D721Med (cell line): ENCODE results near the gene RFX6.
A peak's percentile ranks its signal among the peaks of the same experiment; 100 is the strongest.

Source experiments
- DNase-seq: peaks from one replicate; pipeline ENCODE4 v3.0.0; 2011; ENCODE audit warnings: low spot score; ENCODE audit not compliant: insufficient read length
- FAIRE-seq: peaks from 2 replicates; lab custom pipeline; 2011; peaks lifted over from hg19 to GRCh38; lab: Jason Lieb, UNC
- CTCF ChIP-seq: IDR thresholded peaks from 2 replicates; pipeline ENCODE4 v1.5.1; 2012; ENCODE audit warnings: mild to moderate bottlenecking, control low read depth; ENCODE audit not compliant: insufficient read depth; ENCODE audit errors: missing control alignments

The RFX6 gene

GRCh38 chr6:116842459-116842858 lies 34.6 kb upstream of the RFX6 start:
- TF ChIP-seq CTCF, result no peak
- FAIRE-seq (no peak), DNase-seq (no peak)

- DNase-seq, result no peak
- TF ChIP-seq CTCF, result peak; percentile 37
- no peak for FAIRE-seq
Observed at GRCh38 chr6:116847227-116847626, 29.8 kb upstream of the RFX6 start.

GRCh38 chr6:116858060-116858459 lies 19.0 kb upstream of the RFX6 start:
- FAIRE-seq, result no peak
- TF ChIP-seq CTCF, result no peak
- no peak for DNase-seq

DNA sequence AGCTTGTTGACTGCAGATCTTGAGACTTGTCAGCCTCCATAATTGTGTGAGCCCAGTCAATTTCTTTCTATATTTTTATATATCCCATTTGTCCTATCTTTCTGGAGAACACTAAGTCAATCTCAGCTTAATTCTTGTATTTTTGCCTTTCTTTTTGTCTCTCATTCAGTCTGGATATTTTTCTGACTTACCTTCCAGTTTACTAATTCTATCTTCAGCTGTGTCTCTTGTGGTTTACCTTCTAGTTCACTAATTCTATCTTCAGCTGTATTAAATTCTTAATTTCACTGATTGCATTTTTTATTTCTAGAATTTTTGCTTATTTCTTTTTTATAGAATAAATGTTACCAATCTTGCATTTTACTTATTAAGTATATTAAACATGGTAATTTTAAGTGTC lies 17.8 kb upstream of the RFX6 start:
- no peak for FAIRE-seq
- TF ChIP-seq CTCF, result no peak
- DNase-seq, result no peak

- no peak for TF ChIP-seq CTCF
- FAIRE-seq, result no peak
- no peak for DNase-seq
Observed at GRCh38 chr6:116866281-116866871, 10.7 kb upstream of the RFX6 start.

- TF ChIP-seq CTCF, result no peak
- DNase-seq (no peak), FAIRE-seq (no peak)
Observed at GRCh38 chr6:116872771-116873170, 4.3 kb upstream of the RFX6 start.

- FAIRE-seq (no peak), DNase-seq (no peak)
- no peak for TF ChIP-seq CTCF
Observed at GRCh38 chr6:116876107-116876506, 935 bp upstream of the RFX6 start.
